Activated CD4-positive, alpha-beta T cell treated with anti-CD3 and anti-CD28 coated beads, Interleukin-2, amount 50 U/mL, for 1 hour (primary cell): ENCODE measurements around the gene GNA12.
"Not testable (repeated sequence)": the region's sequence is repeated elsewhere in the genome, so short reads cannot be mapped to it uniquely, and the experiment has no call there.

Experiments used
- DNase-seq: peaks from one replicate; pipeline ENCODE4 v3.0.0-alpha.2; 2020

Gene GNA12

DNA sequence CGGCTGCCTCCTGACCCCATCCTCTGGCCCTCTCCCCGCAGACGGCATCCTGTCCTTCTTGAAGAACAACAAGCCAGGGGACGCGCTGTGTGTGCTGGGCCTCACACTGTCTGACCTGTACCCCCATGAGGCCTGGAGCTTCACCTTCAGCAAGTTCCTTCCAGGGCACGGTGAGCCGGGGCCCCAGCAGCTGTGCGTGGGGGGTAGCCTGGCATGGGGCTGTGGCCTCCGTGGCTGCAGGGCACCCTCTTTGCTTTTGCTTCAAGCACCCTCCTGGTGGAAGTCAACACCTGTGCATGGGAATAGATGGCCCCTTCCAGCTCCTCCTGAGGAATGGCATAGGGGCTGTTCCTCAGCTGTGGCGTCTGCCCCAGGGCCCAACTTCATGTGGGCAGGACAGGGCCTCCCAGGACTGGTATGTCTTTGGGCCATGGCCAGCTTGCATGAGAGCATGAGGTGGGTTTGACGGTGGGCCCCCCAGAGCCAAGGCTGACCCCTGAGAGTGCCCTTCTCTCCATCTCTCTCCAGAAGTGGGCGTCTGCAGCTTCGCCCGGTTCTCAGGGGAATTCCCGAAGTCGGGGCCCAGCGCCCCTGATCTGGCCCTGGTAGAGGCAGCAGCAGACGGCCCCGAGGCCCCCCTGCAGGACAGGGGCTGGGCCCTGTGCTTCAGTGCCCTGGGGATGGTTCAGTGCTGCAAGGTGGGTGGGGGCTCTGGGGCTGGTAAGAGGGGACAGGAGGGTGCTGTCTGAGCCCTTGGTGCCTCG, 135.4 kb downstream of the GNA12 start:
- no peak for DNase-seq

DNA sequence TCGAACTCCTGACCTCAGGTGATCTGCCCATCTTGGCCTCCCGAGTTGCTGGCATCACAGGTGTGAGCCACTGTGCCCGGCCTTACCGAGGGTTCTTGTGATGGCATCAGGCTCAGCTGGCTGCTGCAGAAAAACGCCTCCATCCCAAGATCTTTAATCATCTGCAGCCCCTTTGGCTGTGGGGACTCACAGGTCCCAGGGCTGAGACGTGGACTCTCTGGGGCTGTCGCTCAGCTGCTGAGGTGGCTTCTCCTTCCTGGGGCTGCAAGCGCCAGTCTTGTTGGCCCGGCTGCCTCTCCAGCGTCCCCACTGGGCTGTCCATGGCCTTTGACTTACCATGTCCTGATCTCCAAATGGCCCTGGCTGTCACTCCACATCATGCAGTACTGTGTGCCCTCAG, 136.1 kb downstream of the GNA12 start:
- DNase-seq = no peak

DNA sequence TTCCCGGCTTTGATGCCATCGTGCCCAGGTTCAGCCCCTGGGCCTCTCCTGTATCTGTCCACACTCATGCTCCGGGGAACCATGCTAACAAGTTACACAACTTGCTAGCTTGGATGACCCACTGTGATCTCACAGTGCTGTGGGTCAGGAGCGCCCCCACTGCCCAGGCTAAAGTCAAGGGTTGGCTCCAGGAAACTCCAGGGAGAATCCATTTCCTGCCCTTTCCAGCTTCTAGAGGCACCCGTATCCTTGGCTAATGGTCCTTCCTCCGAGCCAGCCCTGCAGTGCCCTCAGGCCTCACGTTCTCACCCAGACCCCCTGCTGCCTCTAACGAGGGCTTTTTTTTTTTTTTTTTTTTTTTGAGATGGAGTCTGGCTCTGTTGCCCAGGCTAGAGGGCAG, 136.6 kb downstream of the GNA12 start:
- DNase-seq = no peak

DNA sequence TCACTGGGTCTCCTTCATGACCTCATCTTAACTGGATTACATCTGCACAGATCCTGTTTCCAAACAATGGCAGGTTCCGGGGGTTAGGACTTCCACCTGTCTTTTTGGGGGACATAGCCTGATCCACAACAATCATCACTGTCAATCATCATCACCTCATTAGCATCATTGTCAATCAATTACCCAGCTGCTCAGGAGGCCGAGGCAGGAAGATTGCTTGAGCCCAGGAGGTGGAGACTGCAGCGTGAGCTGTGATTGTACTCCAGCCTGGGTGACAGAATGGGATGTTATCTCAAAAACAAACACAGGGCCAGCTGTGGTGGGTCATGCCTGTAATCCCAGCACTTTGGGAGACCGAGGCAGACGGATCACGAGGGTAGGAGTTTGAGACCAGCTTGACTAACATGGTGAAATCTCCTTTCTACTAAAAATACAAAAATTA, 137.4 kb downstream of the GNA12 start:
- no peak for DNase-seq

DNA sequence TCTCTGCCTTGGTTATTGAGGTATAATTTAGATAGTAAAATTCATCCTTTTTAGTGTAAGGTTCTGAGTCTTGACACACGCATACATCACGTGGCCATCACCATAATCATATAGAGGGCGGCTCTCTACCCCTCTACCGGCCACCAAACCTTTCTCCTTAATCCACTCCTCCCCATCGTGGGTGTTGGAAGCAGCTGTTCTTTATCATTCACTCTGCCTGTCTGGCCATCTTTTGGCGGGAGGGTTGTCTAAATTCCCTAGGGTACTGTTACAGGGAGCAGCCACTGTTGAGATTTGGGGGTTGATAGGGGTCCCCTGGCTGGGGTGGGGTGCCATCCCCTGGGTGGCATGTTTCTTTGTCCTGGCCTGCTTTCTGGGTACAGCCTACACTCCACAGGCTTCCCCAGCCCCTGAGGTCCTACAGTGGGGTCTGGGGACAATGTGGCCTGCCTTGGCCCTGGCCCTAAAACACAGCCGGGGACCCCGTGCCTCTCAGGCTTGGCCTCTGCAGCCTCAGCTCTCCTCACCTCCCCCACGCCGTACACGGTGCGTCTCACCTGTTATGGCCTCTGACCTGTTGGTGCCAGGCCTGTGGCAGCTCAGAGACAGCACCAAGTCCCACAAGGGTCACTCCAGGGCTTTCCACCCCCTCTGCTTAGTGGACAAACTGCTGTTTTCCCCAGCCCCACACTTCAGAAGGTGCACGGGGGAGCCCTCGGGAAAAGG, 138.6 kb downstream of the GNA12 start:
- DNase-seq = no peak

DNA sequence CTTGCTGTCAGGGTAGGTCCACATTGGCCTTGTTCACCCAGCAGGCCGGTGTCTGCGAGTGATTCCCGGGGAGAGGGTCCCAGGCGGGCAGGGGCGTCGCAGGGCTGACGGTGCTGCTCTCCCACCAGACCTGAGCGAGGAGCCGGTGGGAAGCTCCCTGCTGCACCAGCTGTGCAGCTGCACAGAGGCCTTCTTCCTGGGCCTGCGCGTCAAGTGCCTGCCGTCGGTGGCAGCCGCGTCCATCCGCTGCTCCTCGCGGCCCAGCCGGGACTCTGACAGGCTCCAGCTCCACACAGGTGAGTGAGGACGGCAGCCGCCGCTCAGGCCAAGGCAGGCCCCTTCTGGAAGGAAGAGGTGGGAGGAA, 141.5 kb downstream of the GNA12 start:
- DNase-seq = no peak

DNA sequence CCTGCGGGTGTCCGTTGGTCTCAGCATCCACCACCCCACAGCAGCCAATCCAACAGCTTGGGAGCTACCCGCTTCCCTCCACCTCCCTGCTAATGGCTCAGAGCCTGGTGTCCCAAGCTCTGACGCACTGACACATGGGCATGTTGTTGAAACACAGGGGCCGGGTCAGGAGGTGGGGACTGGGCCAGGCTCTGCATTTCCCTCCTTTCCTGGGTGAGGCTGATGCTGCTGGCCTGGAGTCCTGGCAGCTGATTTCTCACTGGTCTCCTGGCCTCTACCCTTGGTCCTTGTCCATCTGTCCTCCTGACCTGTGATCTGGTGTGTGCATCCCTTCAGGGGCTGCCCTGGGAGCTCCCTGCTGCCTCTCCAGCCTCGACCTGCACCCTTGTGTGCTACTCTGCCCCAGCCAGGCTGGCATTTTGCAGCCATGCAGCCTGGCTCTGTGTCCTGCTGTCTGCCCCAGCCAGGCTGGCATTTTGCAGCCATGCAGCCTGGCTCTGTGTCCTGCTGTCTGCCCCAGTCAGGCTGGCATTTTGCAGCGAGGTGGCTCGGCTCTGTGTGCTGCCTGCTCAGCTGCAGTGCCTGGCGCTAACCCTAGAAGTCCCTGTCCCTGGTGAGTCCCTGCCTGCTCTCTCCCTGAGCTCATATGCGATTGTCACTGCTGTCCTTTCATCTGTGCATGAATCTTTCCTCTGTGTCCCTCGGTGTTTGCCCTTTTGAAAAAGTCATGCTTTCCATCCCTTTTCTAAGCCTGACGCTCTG, 142.1 kb downstream of the GNA12 start:
- DNase-seq = no peak

DNA sequence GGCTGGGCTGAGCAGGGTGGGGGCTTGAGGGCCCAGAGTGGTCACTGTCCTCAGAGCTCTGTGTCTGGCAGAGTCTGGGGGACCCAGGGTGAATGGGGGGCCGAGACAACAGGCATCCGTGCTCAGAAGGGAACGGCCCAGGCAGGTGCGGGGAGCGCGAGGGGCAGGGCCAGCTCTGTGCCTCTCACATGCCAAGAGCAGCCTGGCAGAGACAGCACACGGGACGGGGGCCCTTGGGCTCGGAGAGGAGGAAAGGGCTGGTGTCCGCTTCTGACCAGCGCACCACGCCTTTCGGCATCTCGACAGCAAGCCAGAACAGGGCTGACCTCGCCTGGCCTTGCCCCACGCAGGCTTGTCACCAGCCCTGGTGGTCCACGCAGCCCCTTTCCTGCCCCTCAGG, 142.7 kb downstream of the GNA12 start:
- DNase-seq = no peak

DNA sequence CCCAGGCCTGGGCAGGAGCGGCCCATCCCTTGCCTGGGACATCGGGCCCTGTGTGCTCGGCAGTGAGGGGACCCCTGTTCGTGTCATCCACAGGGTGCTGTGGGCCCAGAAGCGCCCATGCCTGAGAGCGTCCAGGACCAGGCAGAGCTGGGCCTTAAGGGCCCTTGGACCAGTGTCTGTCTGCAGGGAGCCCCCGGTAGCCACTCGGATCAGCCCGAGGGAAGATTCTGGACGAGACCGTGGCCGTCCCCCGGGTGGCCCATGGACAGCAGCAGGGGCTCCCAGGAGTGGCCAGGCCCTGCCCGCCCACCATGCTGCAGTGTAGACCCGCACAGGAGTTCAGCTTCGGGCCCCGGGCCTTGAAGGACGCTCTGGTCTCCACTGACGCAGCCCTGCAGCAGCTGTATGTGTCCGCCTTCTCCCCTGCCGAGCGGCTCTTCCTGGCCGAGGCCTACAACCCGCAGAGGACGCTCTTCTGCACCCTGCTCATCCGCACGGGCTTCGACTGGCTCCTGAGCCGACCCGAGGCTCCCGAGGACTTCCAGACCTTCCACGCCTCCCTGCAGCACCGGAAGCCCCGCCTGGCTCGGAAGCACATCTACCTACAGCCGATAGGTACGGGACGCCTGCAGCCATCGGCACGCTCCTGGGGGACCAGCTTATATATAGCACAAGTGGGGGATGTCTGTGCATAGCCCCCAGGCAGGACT, 143.8 kb downstream of the GNA12 start:
- no peak for DNase-seq

DNA sequence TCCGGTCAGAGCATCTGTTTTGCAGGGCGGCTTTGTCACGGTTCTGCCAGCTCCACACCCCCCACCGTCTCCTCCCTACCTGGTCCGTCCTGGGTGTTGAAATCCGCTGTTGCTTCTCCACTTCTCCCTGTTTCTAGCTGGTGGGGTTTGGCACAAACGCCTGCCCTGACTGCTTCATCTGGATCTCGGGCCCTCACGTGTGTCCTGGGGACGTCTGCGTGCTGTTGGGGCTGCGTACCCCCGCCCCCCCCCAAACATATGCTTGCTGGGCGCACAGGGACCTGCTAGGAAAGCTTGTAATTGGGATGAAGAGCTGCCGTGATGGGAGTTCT, 144.9 kb downstream of the GNA12 start:
- DNase-seq = no peak

DNA sequence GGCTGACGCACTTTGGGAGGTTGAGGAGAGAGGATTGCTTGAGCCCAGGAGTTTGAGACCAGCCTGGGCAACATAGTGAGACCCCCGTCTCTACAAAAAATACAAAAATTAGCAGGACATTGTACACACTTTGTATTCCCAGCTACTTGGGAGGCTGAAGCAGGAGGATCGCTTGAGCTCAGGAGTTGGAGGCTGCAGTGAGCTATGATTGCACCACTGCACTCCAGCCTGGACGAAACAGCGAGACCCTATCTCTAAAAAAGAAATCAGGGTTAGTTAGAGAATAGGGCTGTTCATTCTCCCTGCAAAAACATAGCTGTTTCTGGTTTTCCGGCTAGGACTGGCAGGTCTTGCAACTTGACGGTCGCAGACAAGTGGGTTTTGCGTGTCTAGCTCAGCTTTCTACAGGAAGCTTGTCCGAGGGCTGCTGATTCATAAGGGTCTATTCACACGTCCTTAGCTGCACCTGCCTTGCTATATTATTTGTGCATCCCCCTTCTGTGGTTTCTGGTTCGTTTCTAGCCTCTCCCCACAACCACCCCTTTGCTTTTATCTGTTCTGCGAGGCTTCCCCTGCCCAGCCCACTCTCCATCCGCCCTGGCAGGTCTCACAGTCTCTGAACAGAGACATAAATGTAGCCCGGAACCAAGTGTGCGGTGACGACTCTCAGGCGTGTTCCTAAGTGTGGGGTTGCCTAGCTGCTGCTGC, 145.4 kb downstream of the GNA12 start:
- peak; percentile 51 for DNase-seq

DNA sequence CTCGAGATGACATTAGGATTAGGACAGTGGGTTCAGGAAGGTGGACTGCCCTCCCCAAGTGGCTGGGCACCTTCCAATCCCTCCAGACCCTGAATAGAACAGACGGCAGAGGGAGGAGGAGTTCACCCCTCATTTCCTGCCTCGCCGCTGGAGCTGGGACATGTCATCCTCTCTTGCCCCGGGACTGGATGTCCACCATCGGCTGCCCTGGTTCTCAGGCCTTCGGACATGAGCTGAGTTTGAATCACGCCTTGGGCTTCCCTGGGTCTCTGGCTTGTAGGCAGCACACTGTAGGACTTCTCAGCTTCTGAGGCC, 150.0 kb downstream of the GNA12 start:
- DNase-seq = not testable (repeated sequence)

DNA sequence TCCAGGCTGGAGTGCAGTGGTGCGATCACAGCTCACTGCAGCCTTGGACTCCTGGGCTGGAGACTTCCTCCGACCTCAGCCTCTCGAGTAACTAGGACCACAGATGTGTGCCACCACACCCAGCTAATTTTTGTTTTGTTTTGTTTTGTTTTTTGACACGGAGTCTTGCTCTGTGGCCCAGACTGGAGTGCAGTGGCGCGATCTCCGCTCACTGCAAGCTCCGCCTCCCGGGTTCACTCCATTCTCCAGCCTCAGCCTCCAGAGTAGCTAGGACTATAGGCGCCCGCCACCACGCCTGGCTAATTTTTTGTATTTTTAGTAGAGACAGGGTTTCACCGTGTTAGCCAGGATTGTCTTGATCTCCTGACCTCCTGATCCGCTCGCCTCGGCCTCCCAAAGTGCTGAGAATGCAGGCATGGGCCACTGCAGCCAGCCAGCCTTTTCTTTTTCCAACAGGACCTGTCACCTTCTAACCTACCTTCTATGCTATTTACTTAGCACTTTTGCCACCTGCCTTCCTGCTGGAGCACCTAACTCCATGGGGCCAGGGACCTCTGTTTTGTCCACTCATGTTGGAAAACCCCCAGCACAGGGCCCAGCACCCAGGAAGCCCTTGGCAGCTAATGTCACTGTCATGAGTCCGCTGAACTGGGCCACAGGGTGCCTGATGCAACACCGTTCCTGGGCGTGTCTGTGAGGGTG, 150.5 kb downstream of the GNA12 start:
- not testable (repeated sequence) for DNase-seq

DNA sequence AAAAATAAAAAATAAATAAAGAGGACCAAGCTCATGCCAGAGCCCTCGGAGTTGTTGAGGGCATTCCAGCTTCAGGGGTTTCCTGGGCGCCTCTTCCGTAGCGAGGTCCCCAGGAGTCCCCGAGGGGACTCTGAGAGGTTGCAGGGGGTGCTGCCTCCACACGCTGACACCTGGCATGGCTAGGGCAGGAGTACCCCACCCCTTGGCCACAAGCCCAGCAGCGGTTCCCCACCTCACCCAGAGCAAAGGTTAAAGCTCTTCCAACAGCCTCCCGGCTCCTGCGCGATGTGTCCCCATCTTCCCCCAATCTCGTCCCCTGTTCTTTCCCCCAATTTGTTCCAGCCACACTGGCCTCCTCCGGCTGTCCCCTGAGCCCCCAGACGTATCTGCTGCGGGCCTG, 151.6 kb downstream of the GNA12 start:
- DNase-seq = no peak

DNA sequence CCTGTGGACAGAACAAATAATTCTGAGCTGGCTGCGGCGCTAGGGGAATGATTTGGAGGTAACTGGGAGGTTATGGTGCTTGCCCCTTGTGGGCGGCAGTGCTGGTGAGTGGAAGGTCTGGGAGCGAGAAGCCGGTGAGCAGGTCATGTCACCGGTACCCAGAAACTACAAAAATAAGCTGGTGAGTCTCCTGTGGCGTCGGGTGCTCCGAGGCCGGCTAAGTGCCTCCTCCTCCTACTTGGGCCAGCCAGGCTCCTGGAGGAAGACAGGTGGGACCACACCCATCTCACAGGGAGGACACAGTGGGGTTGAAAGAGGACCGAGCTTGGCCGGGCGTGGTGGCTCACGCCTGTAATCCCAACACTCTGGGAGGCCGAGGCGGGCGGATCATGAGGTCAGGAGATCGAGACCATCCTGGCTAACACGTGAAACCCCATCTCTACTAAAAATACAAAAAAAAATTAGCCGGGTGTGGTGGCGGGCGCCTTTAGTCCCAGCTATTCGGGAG, 152.1 kb downstream of the GNA12 start:
- DNase-seq = not testable (repeated sequence)

DNA sequence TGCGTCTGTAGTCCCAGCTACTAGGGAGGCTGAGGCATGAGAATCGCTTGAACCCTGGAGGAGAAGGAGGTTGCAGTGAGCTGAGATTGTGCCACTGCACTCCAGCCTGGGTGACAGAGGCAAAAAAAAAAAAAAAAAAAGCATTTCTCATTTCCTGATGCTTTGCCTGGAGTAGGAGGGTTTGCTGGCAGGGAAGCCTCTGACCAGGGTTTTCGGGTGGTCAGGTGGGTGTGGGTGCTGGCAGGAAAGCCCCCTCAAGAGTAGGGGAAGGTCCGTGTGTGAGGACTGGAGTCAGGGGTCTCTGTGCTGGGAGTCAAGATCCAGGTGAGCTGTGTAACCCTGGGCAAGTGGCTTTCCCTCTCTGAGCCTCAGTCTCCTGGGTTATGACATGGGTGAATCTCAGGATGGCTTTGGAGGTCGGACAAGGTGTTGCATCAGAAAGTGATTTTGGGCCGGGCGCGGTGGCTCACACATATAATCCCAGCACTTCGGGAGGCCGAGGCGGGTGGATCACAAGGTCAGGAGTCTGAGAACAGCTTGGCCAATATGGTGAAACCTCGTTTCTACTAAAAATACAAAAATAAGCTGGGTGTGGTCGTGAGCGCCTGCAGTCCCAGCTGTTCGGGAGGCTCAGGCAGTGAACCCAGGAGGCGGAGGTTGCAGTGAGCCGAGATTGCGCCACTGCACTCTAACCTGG, 152.9 kb downstream of the GNA12 start:
- no peak for DNase-seq

DNA sequence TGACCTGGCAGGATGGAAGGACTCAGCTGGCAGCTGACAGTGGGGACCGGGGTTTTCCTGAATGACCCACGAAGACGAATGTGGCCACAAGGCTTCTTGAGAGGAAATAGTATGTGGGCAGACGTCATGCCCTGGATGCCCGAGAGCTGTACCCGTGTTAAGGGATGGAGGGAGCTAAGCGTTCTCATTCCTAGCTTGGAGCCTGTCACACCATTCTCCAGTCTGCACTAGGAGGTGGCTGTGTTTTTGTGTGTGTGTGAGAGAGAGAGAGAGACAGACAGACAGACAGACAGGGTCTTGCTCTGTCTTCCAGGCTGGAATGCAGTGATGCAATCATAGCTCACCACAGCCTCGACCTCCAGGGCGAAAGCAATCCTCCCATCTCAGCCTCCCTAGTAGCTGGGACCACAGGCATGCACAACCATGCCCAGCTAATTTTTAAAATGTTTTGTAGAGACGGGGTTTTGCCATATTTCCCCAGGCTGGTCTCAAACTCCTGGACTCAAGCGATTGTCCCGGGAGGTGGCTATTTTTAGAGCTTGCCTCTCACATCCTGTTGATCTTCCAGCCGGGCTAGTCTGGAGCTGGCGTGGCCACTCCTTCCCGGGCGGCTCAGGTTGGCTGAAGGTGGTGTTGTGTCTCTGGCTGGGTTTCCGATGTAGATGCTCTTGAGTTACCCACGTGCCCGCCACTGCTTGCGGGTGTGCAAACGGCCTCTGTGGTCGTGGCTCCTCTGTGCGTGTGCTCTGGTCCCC, 154.0 kb downstream of the GNA12 start:
- no peak for DNase-seq

DNA sequence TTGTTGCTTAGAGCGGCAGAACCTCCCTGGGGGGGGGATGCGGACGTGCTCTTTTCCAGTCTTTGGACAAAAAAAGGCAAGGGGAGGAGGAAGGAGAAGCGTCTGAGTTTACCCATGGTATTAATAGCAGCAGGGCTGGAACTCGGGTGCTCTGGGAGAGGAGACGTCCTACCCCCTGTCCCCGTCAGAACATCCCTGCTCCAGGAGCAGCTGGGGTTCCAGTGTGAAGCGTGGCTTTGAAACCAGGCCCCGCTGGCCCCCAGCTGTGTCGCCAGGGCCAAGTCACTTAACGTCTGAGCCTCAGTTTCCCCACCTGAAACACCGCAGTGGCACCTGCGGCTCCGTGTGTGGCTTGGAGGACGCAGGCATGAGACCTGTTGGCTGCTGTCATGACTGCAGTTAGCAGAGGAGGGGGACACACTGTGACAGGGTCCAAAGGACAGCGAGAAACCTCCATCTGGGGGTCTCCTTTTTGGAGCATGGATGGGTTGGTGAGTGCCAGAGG, 154.7 kb downstream of the GNA12 start:
- DNase-seq = no peak

DNA sequence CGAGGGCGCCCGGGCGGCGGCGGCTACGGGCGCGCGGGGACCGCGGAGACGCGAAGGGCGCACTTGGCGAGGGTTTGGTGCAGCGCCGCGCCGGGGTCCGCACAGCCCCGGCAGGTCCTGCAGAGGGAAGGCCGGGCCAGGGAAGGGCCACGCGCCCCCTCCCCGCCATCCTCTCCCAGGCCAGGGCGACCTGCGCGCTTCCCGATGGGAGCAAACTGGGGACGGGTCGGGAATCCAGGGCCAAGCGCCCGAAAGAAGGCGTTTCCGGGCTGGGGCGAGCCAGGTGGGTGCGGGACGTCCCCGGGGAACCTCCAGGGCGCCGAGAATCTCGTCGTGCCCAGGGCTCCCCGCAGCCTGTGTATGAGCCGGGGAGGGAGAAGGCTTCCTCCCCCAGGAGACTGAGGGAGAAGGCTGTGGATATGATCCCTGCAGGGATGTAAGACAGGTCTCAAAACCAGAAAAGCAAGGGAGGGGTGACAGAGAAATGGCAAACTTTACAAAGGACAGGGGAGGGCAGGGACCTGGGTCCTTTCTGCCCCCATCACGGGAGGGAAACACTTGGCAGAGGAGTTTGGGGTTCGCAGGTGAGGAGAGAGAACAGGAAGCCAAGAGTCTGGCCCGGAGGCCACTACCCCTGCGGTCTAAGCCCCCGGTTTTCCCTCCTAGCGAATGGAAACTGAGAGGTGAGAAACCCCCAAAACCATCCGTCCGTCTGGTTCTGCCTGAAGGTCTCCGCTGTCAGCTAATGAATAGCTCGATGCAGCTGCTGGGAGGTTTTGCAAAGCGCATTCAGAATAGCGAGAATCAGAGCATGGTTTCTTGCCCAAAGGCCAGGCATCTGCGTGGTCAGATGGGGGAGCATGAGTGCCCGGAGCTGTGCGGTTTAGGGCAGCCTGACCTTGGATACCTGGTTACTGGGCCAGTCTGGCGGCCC, 155.4 kb downstream of the GNA12 start:
- DNase-seq = no peak
